GM12891 (cell line): Measurements from ENCODE around the gene DPEP1.

Experiments used
- PAX5 ChIP-seq: IDR thresholded peaks from 2 replicates; pipeline ENCODE4 v1.6.1; 2011; ENCODE audit warnings: low read length, moderate library complexity, mild to moderate bottlenecking; ENCODE audit not compliant: insufficient read depth, severe bottlenecking
- POLR2A ChIP-seq: IDR thresholded peaks from 2 replicates; pipeline ENCODE4 v1.6.1; 2011; ENCODE audit warnings: low read depth, low read length, control low read depth
- POLR2AphosphoS5 ChIP-seq: IDR thresholded peaks from 2 replicates; pipeline ENCODE4 v1.6.1; 2011; ENCODE audit warnings: low read depth, low read length, control low read depth
- POU2F2 ChIP-seq: IDR thresholded peaks from 2 replicates; pipeline ENCODE4 v1.6.1; 2011; ENCODE audit warnings: low read depth, mild to moderate bottlenecking, control low read depth, low read length, moderate library complexity
- TAF1 ChIP-seq: IDR thresholded peaks from 2 replicates; pipeline ENCODE4 v1.6.1; 2011; ENCODE audit warnings: low read depth, low read length, control low read depth

- no peak for TF ChIP-seq POLR2A
- TF ChIP-seq POLR2AphosphoS5: no peak
- TF ChIP-seq TAF1: no peak
- TF ChIP-seq POU2F2: no peak
- TF ChIP-seq PAX5: no peak
These were observed 24.9 kb upstream of the DPEP1 start for GRCh38 chr16:89588413-89589109.
